Testis (tissue), 3 donors: ENCODE data around the gene RMND5A. TPM values are rescaled to one million over a fixed set of nuclear protein-coding genes. Genes with fewer than 3 reads are reported as not detected.

Experiments used
- DNase-seq: peaks from one replicate; pipeline ENCODE4 v3.0.0-alpha.2; 2019
- H3K27ac ChIP-seq, 2 donors: fragments of 200-600 bp; sonication (generic); one replicate each; pipeline ENCODE4 v1.5.1; 2019
- H3K27me3 ChIP-seq: fragments of 200-600 bp; sonication (generic); one replicate; pipeline ENCODE4 v1.5.1; 2019
- H3K36me3 ChIP-seq: fragments of 200-600 bp; sonication (generic); one replicate; pipeline ENCODE4 v1.5.1; 2017; ENCODE audit warnings: low read depth; ENCODE audit errors: missing control alignments
- H3K4me1 ChIP-seq: fragments of 200-600 bp; sonication (generic); one replicate; pipeline ENCODE4 v1.5.1; 2019
- H3K4me3 ChIP-seq, 2 donors: fragments of 200-600 bp; sonication (generic); one replicate each; pipeline ENCODE4 v1.5.1; 2017 to 2019
- H3K9me3 ChIP-seq: fragments of 200-600 bp; sonication (generic); one replicate; pipeline ENCODE4 v1.5.1; 2017
- CTCF ChIP-seq, 3 experiments: fragments of 450-650 bp in 2 of 3; fragments of 200-600 bp in 1 of 3; sonication (generic) in 1 of 3; IDR thresholded peaks; one replicate each; pipeline ENCODE4 v1.5.1; 2016 to 2019; ENCODE audit warnings: antibody characterized with exemption in 3 of 3, mild to moderate bottlenecking in 2 of 3, moderate library complexity in 1 of 3
- POLR2A ChIP-seq: fragments of 450-650 bp; IDR thresholded peaks from one replicate; pipeline ENCODE4 v1.6.1; 2017; ENCODE audit warnings: antibody characterized with exemption, mild to moderate bottlenecking, moderate library complexity
- WGBS, 2 donors: methylation state at CpG; one replicate each; pipeline ENCODE4 v1.1.5; 2018; 5-methylcytosine and 5-hydroxymethylcytosine counted together
- intact Hi-C: fragments of 100-400 bp; cut with DNase I; formaldehyde crosslinking; loops from one replicate; pipeline ENCODE4 v1.15.1; 2023; ENCODE audit warnings: low total_unique reads
- polyA plus RNA-seq: library from polyadenylated mRNA; stranded (reverse); fragments of 350-450 nt; fragmentation: Illumina TruSeq; extraction: RNeasy Lipid Tissue Mini Kit (QIAGEN cat#74804); gene quantifications from one replicate; pipeline ENCODE4 v1.2.3, GENCODE V29; 2014; ENCODE audit warnings: low read depth, low replicate concordance; ENCODE audit not compliant: insufficient read depth
- total RNA-seq, 2 donors: library from RNA; depleted of rRNA; stranded (reverse); fragments of >200 nt; gene quantifications; one replicate each; pipeline ENCODE4 v1.2.3, GENCODE V29; 2016

RMND5A gene
- total and polyA plus RNA-seq, 3 donors from 2014 or later: 28.4 to 31.7 (median 31.3) TPM

DNA sequence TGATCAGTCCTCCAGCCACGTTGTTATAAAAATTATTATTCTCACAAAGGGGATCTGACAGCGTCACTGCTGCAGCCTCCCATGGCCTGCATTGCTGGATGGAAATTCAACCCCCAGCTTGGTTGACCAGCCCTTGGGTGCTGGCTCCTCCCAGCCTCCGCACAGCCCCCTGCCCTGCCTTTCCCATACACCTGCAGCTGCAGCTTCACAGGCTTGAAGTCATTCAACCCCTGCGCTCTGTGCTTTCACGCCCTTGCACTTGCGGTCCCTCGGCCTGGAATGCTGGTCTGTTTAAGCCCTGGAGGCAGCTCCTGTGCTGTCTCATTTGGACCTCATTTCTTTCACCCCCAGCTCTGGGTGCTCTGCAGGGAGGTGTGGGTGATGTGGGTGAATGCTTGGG is 71.5 kb downstream of the RMND5A start:
- no peak for TF ChIP-seq POLR2A
- TF ChIP-seq CTCF (IDR thresholded peaks at IDR 0.05): no peak
- 31 to 32% methylated on average over 7 of the region's 7 CpGs for WGBS, 2 donors
- no peaks in the 10 kb centered on the region for H3K36me3 ChIP-seq
- no peak for DNase-seq
- intact Hi-C loops: no loop called here
- peaks cover 17% of the 10 kb centered on the region for H3K4me1 ChIP-seq
- no peaks in the 10 kb centered on the region for H3K27me3 ChIP-seq
- H3K27ac ChIP-seq: no peak overlapping the region
- no peak overlapping the region for H3K4me3 ChIP-seq
- no peaks in the 10 kb centered on the region for H3K9me3 ChIP-seq

DNA sequence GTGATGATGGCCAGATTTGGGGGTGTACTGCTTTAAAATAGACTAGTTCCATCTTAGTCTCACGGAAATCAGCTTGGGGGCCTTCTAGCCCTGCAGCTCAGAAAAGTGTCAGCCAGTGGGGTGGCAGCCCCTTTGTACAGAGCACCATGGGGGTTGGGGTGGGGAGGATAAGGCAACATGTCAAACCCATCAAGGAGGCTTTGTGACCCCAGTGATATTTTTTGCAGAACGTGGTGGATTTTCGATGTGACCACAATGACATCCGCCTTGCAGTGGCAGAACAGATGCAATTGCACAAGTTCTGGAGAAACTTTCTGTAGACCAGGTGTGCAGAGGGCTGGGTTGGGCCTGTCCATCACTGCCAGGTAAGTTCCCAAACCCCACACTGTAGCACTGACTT is 73.7 kb downstream of the RMND5A start:
- no peak overlapping the region for H3K4me3 ChIP-seq
- TF ChIP-seq POLR2A: no peak
- no peak for TF ChIP-seq CTCF (IDR thresholded peaks at IDR 0.05)
- no peaks in the 10 kb centered on the region for H3K36me3 ChIP-seq
- WGBS, 2 donors: 80 to 93% methylated on average over 1 to 4 of the region's 4 CpGs
- intact Hi-C loops: no loop called here
- H3K4me1 ChIP-seq: peaks cover 6% of the 10 kb centered on the region
- no peaks in the 10 kb centered on the region for H3K9me3 ChIP-seq
- no peak for DNase-seq
- no peak overlapping the region for H3K27ac ChIP-seq
- no peaks in the 10 kb centered on the region for H3K27me3 ChIP-seq

DNA sequence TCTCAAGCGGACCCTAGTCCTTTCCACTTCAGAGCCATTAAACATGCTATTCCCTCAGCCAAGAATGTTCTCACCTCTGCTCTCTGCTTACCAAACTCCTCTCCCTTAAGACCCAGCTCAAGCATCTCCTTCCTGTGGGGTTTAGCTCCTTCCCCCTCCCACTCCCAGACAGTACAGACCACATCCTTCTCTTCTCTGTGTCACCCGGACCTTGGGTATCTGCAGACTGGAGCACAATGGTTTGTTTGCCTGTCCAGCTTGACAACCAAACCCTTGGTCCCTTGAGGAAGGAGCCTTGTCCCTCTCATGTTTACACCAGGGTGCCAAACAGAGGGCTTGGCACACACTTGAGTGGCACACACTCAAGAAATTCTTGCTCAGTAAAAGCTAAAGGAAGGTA is 74.8 kb downstream of the RMND5A start:
- no peak overlapping the region for H3K27ac ChIP-seq
- no peaks in the 10 kb centered on the region for H3K9me3 ChIP-seq
- no peak for DNase-seq
- H3K27me3 ChIP-seq: no peaks in the 10 kb centered on the region
- TF ChIP-seq POLR2A (no peak), CTCF (IDR thresholded peaks at IDR 0.05) (no peak)
- H3K4me3 ChIP-seq: no peak overlapping the region
- no peaks in the 10 kb centered on the region for H3K4me1 ChIP-seq
- intact Hi-C loops: no loop called here
- no peaks in the 10 kb centered on the region for H3K36me3 ChIP-seq
- 79 to 88% methylated on average over 2 of the region's 2 CpGs for WGBS, 2 donors

DNA sequence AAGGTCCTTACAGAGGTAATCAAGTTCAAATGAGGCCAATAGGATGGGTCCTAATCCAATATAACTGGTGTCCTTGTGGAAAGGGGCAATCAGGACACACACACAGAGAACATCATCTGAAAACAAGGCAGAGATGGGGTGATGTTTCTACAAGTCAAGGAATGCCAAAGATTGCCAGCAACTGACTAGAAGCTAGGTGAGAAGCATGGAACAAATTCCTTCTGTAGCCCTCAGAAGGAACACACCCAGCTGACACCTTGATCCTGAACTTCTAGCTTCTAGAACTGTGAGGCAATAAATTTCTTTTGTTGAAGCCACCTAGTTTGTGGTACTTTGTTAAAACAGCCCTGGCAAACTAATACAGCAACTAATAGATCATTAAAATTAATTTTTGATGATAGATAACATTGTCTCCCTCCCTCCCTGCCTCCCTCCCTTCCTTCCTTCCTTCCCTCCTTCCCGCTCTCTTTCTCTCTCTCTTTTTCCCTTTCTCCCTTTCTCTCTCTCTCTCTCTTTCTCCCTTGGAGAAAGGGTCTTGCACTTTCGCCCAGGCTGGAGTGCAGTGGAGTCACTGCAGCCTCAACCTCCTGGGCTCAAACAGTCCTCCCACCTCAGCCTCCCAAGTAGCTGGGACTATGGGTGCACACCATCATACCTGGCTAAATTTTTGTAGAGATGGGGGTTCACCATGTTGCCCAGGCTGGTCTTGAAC is 80.9 kb downstream of the RMND5A start:
- Histone ChIP-seq H3K4me1 (no peaks in the 10 kb centered on the region), H3K9me3 (no peaks in the 10 kb centered on the region), H3K4me3 (no peak overlapping the region), H3K36me3 (no peaks in the 10 kb centered on the region), H3K27me3 (no peaks in the 10 kb centered on the region), H3K27ac (no peak overlapping the region)
- TF ChIP-seq POLR2A (no peak), CTCF (IDR thresholded peaks at IDR 0.05) (no peak)
- DNase-seq: no peak
- intact Hi-C loops: no loop called here
- WGBS, 2 donors: 92 to 95% methylated on average over 2 of the region's 2 CpGs
